ENCODE data around the gene NPS.

NPS gene

GRCh38 chr10:127578961-127579305 is 29.8 kb downstream of the NPS start:
- Mint-ChIP-seq H3K27me3 (ENCODE audit: low read depth, poor library complexity) (peaks cover 25% of the 10 kb centered on the region), H3K36me3 (ENCODE audit: low read depth) (no peaks in the 10 kb centered on the region), H3K4me1 (peaks cover 5% of the 10 kb centered on the region), H3K4me3 (no peak overlapping the region), H3K27ac (no peak overlapping the region), H3K9me3 (no peaks in the 10 kb centered on the region)
- no peak for TF ChIP-seq CTCF (IDR thresholded peaks at IDR 0.05)
- no peak for DNase-seq

- DNase-seq = no peak
- Mint-ChIP-seq H3K4me3 (no peak overlapping the region), H3K27me3 (ENCODE audit: low read depth, poor library complexity) (peaks cover 20% of the 10 kb centered on the region), H3K36me3 (ENCODE audit: low read depth) (no peaks in the 10 kb centered on the region), H3K27ac (no peak overlapping the region), H3K9me3 (no peaks in the 10 kb centered on the region), H3K4me1 (peaks cover 5% of the 10 kb centered on the region)
- no peak for TF ChIP-seq CTCF (IDR thresholded peaks at IDR 0.05)
Measured at GRCh38 chr10:127579640-127580039, 30.5 kb downstream of the NPS start.

GRCh38 chr10:127580822-127581221 is 31.7 kb downstream of the NPS start:
- Mint-ChIP-seq H3K36me3 (ENCODE audit: low read depth) (no peaks in the 10 kb centered on the region), H3K27ac (no peak overlapping the region), H3K4me3 (no peak overlapping the region), H3K4me1 (peaks cover 5% of the 10 kb centered on the region), H3K27me3 (ENCODE audit: low read depth, poor library complexity) (peaks cover 13% of the 10 kb centered on the region), H3K9me3 (peaks cover under 1% of the 10 kb centered on the region)
- DNase-seq = no peak
- TF ChIP-seq CTCF (IDR thresholded peaks at IDR 0.05) = no peak

- no peak overlapping the region for H3K27ac Mint-ChIP-seq
- DNase-seq = no peak
- H3K4me3 Mint-ChIP-seq = no peak overlapping the region
- peaks cover 6% of the 10 kb centered on the region for H3K9me3 Mint-ChIP-seq
- H3K4me1 Mint-ChIP-seq = peaks cover 3% of the 10 kb centered on the region
- peaks cover 13% of the 10 kb centered on the region for H3K27me3 Mint-ChIP-seq (ENCODE audit: low read depth, poor library complexity)
- H3K36me3 Mint-ChIP-seq (ENCODE audit: low read depth) = no peaks in the 10 kb centered on the region
- TF ChIP-seq CTCF (IDR thresholded peaks at IDR 0.05) = no peak
Measured at GRCh38 chr10:127585519-127586023, 36.5 kb downstream of the NPS start.

GRCh38 chr10:127587668-127588365 is 38.7 kb downstream of the NPS start:
- no peak for TF ChIP-seq CTCF (IDR thresholded peaks at IDR 0.05)
- no peak overlapping the region for H3K4me3 Mint-ChIP-seq
- H3K4me1 Mint-ChIP-seq = no peaks in the 10 kb centered on the region
- no peak for DNase-seq
- H3K27ac Mint-ChIP-seq = no peak overlapping the region
- H3K27me3 Mint-ChIP-seq (ENCODE audit: low read depth, poor library complexity) = peaks cover 14% of the 10 kb centered on the region
- H3K9me3 Mint-ChIP-seq = peaks cover 6% of the 10 kb centered on the region
- no peaks in the 10 kb centered on the region for H3K36me3 Mint-ChIP-seq (ENCODE audit: low read depth)

GRCh38 chr10:127592586-127592985 is 43.5 kb downstream of the NPS start:
- H3K4me3 Mint-ChIP-seq = no peak overlapping the region
- DNase-seq = no peak
- TF ChIP-seq CTCF (IDR thresholded peaks at IDR 0.05) = no peak
- H3K36me3 Mint-ChIP-seq (ENCODE audit: low read depth) = no peaks in the 10 kb centered on the region
- no peak overlapping the region for H3K27ac Mint-ChIP-seq
- no peaks in the 10 kb centered on the region for H3K4me1 Mint-ChIP-seq
- H3K9me3 Mint-ChIP-seq = no peaks in the 10 kb centered on the region
- peaks cover 18% of the 10 kb centered on the region for H3K27me3 Mint-ChIP-seq (ENCODE audit: low read depth, poor library complexity)
